GM10266 (cell line): ENCODE results near the gene MAPK8IP1.

Experiments
- DNase-seq: peaks from one replicate; pipeline ENCODE4 v3.0.0; 2012; ENCODE audit errors: extremely low spot score
- TF ChIP-seq, protein P1 (sequence below): IDR thresholded peaks from 2 replicates; pipeline ENCODE4 v1.5.1; 2012; ENCODE audit warnings: mild to moderate bottlenecking, low read depth; ENCODE audit not compliant: control insufficient read depth, insufficient read depth; ENCODE audit errors: missing control alignments

Gene MAPK8IP1

DNA sequence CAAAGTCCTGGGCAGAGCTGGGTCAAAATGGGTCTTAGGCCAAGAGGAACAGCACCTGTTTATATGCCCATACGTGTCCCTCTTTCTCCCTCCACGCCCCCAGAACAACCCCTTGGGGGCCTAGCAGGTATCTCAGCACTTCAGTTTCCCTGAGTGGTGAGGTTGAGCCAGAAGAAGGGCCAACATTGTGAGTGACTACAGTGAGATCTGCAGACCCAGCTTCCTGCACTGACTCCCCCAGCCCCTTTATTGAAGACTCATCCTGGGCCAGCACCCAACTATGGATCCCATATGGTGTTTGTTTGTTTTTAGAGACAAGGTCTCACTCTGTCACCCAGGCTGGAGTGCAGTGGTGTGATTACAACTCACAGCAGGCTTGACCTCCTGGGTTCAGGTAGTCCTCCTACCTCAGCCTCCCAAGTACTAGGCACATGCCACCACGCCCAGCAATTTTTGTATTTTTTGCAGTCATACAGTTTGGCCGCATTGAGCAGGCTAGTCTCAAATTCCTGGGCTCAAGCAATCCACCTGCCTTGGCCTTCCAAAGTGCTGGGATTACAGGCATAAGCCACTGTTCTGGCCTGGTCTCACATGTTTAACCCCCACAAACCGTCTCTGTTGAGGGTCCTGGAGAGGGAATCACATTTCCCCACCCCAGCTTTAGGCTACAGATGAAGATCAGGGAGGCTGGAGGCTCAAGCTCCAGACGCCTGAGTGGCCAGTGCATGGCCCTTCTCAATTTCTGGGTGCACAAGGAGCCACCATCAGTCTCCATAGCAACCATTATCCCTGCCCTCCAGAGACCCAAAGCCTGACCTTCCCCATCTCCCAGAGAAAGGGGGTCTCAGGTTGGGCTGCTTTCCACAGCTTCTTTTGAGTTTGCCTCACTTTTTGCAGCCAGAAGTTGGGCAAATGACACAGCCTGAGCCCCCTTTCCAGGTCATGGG lies 35.4 kb downstream of the MAPK8IP1 start:
- DNase-seq = no peak
- TF ChIP-seq, protein P1, sequence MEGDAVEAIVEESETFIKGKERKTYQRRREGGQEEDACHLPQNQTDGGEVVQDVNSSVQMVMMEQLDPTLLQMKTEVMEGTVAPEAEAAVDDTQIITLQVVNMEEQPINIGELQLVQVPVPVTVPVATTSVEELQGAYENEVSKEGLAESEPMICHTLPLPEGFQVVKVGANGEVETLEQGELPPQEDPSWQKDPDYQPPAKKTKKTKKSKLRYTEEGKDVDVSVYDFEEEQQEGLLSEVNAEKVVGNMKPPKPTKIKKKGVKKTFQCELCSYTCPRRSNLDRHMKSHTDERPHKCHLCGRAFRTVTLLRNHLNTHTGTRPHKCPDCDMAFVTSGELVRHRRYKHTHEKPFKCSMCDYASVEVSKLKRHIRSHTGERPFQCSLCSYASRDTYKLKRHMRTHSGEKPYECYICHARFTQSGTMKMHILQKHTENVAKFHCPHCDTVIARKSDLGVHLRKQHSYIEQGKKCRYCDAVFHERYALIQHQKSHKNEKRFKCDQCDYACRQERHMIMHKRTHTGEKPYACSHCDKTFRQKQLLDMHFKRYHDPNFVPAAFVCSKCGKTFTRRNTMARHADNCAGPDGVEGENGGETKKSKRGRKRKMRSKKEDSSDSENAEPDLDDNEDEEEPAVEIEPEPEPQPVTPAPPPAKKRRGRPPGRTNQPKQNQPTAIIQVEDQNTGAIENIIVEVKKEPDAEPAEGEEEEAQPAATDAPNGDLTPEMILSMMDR = no peak

DNA sequence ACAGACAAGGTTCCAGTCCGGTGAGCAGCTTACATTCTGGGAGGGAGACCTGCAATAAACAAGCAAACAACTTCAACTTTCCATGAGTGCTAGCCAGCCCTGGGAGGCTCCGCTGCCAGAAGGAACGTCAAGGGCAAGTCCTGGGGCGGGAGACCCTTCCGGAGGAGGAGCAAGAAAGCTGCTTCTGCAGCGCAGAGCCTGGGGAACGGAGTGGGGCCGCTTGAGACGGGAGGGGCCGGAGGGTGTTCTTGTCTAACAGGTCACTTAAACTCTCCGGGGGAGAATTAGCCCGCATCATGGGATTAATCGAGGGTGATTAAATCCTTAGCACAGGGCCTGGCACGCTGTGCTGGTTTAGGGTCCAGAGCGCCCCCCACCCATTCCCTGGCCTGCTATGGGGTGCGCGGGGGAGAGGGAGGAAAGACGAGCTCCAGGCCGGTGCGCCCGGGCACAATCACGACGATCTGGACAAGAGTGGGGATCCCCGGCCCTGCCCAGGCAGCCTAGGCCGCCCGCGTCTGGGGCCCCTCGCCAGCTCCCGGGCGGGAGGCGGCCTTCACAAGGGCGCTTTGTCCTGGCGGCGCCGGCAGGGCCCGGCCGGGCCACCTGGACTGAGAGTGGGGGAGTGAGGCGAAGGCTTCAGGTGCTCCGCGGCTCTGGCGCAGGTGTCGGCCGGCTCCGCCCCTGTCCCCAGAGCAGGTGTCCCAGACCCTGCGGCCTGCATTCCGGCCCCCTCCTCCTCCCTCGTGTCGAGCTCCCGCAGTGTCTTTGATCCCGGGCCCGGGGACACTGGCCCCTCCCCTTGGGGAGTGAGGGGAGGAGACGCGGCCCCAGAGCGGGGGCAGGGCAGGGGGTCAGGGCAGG lies 36.3 kb downstream of the MAPK8IP1 start:
- TF ChIP-seq, protein P1 = no peak
- DNase-seq = no peak

DNA sequence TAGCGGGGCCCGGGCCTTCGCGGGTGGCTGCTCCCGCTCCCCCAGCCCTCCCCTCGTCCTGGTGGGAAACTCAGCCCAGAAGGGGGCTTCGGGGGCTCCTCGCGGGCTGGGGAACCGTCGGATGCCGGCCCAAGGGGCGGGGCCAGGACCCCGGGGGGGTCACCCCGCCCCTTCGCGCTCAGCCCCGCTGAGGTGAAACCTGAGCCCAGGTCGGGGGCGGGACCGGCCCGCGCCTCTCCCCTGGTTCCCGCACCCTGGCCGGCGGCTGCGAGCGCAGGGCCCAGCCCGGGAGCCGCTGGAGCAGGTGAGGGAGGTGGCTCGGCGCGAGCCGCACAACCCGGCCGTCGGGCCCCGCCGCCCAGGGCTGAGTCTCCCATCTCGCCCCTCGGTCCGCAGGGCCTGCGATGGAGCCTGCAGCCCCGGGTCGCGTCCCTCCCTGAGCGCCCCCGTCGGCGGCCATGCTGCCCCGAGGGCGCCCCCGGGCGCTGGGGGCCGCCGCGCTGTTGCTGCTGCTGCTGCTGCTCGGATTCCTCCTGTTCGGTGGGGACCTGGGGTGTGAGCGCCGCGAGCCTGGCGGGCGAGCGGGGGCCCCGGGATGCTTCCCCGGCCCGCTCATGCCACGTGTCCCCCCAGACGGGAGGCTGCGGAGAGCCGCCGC lies 37.1 kb downstream of the MAPK8IP1 start, which contains the start of gene LARGE2:
Gene LARGE2, plus strand, starts transcription at position 232 of the 658 bp plus-strand sequence. Its CDS starts 227 bp downstream, at position 459.
- peak; percentile 57 for DNase-seq
- TF ChIP-seq, protein P1 = no peak

DNA sequence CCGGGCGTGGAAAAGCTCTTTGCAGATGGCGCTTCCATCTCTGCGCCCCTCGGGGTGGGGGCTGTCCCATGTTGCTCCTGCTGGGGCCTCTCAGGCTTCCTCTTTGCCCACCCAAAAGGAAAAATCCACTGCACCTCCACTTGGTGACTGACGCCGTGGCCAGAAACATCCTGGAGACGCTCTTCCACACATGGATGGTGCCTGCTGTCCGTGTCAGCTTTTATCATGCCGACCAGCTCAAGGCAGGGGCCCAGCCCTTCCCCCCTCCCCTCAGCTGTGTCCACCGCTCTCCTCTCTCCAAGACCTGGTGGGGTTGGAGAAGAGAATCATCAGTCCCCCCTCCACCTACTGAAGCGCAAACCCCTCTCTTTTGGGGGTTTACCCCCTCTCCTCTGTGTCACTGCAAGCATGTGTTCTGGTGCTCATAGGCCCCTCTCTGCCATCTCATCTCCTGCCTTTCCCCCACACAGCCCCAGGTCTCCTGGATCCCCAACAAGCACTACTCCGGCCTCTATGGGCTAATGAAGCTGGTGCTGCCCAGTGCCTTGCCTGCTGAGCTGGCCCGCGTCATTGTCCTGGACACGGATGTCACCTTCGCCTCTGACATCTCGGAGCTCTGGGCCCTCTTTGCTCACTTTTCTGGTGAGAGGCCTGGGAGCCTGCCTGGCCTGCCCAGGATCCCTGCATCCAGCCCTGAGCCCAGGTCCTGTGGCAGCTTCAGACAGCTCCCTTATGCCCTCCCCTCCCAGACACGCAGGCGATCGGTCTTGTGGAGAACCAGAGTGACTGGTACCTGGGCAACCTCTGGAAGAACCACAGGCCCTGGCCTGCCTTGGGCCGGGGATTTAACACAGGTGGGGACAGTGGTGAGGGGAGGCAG lies 38.8 kb downstream of the MAPK8IP1 start:
- TF ChIP-seq, protein P1 = no peak
- peak; percentile 23 for DNase-seq

DNA sequence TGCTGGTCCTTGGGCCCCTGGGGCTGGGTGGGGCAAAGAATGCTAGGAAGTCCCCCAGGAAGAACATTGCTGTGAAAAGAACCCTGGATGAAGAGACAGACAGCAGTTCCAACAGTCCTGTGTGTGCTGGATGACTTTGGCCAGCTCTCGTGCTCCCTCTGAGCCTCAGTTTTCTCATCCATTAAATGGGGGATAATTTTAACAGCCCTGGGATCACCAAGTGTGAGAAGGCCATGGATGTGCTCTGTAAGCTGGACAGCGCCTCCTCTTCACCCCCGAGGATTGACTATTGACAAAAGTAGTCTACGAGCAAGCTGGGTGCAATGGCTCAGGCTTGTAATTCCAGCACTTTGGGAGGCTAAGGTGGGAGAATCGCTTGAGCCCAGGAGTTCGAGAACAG lies 39.5 kb downstream of the MAPK8IP1 start:
- DNase-seq = peak; percentile 20
- TF ChIP-seq, protein P1 = no peak

DNA sequence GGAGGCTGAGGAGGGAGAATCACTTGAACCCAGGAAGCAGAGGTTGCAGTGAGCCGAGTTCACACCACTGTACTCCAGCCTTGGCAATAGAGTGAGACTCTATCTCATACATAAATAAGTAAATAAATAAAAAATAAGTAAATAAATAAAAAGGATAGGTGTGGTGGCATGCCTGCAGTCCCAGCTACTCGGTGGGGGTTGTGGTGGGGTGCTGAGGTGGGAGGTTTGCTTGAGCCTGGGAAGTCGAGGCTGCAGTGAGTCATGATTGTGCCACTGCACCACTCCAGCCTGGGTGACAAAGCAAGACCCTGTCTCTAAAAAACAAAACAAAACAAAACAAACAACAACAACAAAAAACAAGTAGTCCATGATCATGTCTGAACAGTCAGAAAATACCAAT lies 40.1 kb downstream of the MAPK8IP1 start:
- TF ChIP-seq, protein P1 = no peak
- no peak for DNase-seq
